GM11168 (cell line): ENCODE results near the gene PAN3.

ENCODE experiments used
- in situ Hi-C: fragments of 300-500 bp; cut with MboI; formaldehyde crosslinking; loops from one replicate; pipeline ENCODE4 v1.12.0; 2022; ENCODE audit warnings: low sequenced_read_pairs; ENCODE audit not compliant: unreplicated experiment

PAN3 gene

GRCh38 chr13:28327373-28328270 is 189.3 kb downstream of the PAN3 start:
- in situ Hi-C loops: loop anchor here (10.0 kb wide), 2 partner anchors 307 to 467 kb away; no protein-coding TSS in a partner anchor

GRCh38 chr13:28328271-28328607 is 189.9 kb downstream of the PAN3 start:
- in situ Hi-C loops: loop anchor here (10.0 kb wide), 2 partner anchors 307 to 467 kb away; no protein-coding TSS in a partner anchor

DNA sequence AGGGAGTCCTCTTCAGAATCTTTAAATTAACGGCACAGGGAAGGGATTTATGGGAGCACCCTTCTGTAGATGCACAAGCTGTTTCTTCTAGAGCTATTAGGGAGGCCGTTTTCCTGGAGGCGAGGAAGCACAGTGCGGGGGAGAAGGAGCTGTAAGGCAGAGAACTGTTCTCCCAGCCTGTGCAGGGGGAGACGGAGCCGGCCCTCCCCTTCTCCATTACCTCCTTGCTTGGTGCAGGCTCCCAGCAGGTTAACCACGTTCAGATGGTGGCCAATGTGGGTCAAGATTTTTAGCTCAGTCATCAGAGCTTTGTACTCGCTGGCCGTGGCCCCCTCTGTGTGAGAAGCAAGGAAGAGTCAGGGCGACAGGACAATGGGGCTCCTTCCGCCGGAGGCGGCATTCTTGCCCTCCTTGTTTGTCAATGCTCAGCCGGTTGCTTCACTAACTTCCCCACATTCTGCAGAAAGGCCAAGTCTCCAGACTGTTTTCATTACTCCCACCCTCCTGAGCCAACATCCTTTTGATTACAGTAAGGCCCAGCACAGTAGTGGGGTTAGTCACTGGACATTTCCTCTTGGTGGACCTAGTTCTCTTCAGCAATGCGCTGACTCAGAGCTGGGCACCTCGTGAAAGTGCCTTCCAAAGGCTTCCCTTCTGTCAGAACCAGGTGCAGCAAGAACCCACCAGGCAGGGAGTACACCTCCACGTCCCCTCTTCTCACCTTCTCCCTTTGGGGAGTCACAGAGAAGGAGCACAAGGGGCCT is 191.2 kb downstream of the PAN3 start:
- in situ Hi-C loops: loop anchor here (10.0 kb wide), 2 partner anchors 305 to 465 kb away; no protein-coding TSS in a partner anchor

GRCh38 chr13:28333204-28333881 is 195.0 kb downstream of the PAN3 start:
- in situ Hi-C loops: no loop called here

DNA sequence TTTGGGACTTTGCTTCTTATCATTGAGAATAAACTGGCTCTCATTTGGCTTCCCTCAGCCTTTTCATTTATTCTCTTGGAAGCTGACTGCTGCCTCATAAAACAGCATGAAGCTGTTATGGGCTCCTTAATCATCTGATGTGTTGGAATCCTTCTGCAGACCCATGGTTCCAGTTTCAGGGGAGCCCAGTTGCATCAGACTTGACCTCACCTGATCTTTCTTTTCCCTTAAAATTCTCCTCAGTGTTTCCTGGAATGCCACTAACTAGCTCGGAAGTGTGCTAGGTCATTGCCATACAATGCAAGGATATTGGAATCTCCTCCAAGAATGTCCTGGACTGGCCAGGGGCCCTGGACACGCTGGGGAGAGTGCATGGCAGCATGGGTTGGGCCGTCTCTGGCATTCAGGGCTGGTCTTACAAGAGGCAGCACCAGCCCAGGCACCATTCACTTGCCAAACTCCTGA is 197.9 kb downstream of the PAN3 start:
- in situ Hi-C loops: no loop called here

DNA sequence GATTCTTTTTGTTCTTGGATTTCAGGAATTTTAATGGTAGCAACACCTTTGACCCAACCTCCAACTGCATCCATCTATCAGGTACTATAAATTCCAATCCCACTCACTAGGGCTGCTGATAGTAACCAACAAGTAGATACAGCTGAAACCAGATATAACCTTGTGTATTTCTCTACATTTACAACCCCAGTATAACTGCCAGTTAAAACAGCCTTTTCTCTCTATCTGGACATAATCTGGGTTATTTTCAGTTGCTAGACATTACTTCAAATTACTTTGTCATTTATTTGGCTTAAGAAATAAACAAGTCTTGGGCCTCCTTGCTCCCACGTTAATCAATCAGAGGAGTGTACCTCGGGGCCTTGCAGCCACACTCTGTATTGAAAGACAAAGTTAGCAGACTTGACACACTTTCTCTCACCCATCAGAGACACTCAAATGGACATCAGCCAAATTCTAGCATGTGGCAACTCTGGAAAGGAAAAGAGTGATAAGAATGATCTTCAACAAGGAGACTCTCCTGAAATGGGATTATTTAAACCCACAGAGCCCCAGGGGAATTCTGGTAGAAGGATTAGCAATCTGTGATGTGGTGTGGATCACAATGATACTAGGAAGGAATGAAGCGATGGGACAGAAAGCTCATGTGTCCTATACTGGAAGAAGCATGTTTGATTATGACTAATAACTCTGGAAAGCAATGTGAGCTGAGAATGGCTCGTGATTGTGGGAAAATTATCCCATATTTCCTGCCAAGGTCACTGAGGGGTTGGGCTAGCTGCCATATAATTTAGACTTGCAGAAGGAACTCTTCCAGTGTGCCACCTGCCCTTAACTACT is 199.0 kb downstream of the PAN3 start:
- in situ Hi-C loops: no loop called here

DNA sequence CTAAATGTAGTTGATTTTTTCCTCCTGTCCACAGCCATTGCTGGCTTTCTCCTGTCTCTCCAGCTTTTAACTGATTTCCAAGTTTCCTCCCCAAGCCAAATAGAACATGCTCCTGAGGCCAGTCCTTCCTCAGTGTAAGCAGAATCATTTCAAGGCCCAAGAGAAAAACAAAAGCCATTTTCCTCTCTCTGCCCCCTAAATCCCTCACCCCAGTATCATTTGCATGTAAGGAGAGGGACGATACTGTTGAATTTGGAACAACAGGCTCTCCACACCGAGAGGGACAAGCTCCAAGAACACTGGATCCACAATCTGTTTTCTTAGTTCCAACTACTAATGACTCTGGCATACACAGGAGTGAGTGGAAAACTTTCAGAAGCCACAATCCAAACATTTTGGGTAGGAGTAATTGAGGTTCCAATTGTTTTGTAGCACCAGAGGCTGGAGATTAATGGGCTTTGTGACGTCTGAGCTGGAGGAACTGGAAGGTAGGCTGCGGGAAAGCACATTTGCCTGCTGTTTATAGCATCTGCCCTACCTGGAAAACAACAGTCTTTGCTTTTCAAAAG is 199.7 kb downstream of the PAN3 start:
- in situ Hi-C loops: no loop called here

DNA sequence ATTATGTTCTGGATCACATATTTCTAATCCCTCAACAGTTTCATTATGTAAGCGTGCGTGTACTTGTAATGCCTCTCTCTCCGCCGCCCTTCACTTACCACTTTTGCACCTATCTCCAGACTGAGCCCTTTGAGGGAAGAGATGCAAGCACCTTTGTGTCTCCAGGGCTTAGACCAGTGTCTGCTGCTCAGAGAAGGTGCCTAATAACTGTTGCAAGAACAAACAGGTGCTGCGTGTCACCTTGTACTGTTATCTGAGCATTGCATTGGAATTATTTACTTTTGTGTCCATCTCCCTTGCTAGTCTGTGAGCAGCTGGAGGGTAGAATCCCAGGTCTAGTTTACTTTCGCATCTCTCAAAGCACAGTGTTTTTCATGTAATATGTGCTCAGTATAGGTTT is 200.4 kb downstream of the PAN3 start:
- in situ Hi-C loops: no loop called here

- in situ Hi-C loops: no loop called here
These were observed 201.1 kb downstream of the PAN3 start for GRCh38 chr13:28339419-28339818.

GRCh38 chr13:28340272-28340793 is 202.0 kb downstream of the PAN3 start:
- in situ Hi-C loops: no loop called here

GRCh38 chr13:28342251-28342650 is 203.9 kb downstream of the PAN3 start:
- in situ Hi-C loops: no loop called here

DNA sequence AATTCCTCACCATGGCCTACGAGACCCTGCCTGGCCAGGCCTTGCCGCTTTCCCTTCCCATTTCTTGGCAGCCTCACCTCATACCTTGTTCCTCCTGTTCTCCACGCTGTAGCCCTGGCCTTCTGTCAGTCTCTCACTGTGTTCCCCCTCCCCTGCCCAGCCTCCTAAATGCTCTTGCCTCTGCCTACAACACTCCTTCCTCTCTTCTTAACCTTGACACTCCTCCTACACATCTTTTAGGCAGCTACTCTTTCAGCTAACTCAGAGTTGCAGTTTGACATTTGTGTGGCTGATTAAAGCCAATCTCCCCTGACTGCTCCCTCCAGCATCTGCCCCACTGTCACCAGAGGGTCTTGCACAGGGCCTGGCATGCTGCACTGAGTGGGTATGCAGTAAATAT is 205.8 kb downstream of the PAN3 start:
- in situ Hi-C loops: no loop called here
